Measurements from ENCODE around the gene KIF26A.

The KIF26A gene

GRCh38 chr14:104179564-104180129, 41.3 kb downstream of the KIF26A start:
- no peak for DNase-seq

DNA sequence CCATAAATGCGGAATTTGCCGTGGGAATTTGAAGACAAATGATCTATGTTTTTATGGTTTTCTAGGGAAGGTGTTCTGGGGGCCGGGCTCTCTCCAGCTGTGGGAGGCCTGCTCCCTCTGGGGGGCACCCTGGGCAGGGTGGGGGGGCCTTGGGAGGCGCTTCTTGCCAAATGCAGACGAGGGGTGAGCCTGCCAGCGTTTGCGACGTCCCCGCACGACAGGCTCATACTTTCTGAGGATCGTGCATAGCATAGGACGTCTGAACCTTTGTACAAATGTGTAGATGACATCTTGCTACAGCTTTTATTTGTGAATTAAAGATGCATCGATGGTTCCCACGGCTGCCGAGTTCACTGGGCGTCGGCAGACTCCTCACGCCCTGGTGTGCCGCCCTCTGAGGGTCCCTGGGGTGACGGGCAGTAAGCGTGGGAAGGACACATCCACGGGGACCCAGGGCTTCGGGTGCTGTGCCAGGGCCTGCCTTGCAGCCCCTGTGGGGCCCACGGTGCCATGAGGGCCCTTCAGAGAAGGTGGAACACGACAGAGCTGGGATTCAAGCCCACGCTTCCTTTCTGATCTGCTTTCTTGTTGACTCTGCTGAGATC, 42.3 kb downstream of the KIF26A start:
- DNase-seq: no peak

DNA sequence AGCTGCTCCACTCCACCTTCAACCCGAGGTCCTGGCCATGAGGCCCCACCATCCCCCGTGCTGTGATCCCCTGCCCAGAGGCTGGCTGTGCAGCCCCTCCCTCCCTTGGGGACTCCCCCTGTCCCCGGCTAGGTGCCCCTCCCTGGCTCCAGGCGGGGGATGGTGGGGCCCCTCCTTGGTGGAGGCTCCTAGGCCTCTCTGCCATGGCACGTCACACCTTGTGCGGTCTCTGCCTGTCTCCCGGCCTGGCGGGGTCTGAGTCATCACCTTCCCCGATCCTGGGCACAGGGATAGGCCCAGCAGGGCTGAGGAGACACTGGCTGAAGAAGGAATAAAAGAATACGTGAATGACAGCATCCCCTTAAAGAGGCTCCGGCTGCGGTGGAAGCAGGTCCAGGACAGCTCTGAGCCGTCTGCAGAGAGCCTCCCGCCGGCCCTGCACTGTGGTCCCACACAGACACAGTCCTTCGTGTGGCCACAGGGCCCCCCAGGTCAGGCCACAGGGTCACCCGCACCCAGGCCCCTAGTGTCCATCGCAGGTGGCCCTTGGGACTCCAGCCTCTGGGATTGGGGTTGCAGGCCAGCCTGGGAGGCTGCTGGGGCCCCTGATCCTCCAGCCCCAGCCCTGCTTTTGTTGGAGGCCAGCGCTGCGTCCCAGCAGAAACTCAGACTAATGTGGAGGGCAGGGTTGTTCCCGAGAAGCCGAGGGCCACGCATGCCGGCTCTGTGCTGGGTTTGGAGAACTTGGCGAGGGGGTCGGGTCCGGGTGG, 43.6 kb downstream of the KIF26A start:
- DNase-seq: no peak

DNA sequence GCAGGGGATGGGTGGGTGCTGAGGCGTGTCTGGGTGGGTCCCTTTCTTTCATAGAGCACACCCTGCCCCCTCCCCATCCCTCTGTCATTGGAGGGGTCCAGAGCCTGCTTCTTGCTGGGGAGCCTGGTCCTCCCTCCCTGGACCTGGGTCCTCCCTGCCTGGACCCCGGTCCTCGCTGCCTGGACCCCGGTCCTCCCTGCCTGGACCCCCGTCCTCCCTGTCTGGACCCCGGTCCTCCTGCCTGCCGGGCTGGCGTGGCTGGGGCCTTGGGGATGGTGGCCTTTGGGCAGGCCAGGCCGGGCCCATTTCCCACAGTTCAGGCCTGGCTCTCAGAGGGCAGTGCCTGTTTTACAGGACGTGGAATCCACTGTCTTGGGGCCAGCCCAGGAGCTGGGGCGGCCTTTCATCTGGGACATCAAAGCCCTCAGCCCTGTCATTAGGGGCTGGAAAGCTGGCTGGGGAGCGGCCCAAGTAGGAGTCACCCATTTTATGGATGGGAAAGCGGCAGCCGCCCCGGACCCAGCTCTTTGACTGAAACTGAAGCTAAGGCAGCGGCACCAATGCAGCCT, 44.6 kb downstream of the KIF26A start:
- no peak for DNase-seq

DNA sequence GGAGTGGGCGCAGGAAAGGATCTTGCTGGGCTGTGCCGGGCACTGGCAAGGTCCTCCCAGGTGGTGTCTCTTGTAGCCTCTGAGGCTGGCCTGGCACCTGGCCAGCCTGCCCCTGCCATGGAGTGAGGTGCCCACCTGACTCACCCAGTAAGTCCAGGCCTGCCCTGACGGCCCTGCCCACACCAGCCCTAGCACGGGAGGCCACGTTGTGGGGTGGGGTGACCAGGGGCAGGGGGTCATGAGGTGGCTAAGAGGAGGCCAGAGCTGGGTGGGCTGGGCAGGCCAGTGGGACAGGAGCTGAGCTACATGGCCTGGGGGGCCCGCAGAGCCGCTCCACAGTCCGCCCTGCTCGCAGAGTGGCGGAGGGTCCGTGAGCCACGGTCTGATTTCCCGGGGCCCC, 45.4 kb downstream of the KIF26A start:
- DNase-seq: no peak

DNA sequence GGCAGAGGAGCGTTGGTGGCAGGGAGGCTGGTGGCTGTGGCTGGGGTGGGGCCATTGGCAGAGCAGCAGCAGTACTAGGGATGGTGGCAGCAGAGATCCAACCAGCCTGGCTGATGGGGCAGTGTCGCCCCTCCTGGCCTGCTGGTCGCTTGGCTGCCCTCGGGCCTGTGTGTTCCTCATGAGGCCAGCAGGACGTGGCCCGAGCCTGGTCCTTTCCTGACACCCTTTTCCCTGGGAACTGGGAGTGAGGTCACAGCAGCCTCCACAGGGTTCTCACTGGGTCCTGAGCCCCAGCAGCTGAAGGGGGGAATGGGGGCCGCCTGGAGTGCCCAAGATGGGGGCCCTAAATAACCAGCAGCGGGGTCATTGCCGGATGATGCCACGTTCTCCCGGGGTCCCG, 46.1 kb downstream of the KIF26A start:
- DNase-seq: no peak

GRCh38 chr14:104184911-104185499, 46.6 kb downstream of the KIF26A start:
- no peak for DNase-seq

- DNase-seq: no peak
These were observed 47.6 kb downstream of the KIF26A start for GRCh38 chr14:104185916-104186495.

DNA sequence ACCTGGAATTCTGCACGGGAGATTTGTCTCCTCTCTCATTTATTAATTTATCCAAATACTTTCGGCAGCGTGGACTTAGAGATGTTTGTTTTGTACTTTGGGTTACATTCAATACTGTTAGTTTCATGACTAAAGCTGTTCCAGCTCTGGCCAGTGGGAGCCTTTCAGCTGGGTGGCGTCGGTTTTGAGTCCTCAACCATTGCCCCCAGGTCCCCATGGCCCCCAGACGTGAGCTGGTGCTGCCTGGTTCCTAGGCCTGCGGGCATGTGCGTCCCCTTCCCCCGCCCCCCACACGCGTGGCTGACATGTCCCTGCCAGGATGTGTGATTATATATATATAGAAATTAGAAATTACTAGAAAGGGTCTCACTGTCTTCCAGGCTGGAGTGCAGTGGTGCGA, 48.2 kb downstream of the KIF26A start:
- DNase-seq: no peak

DNA sequence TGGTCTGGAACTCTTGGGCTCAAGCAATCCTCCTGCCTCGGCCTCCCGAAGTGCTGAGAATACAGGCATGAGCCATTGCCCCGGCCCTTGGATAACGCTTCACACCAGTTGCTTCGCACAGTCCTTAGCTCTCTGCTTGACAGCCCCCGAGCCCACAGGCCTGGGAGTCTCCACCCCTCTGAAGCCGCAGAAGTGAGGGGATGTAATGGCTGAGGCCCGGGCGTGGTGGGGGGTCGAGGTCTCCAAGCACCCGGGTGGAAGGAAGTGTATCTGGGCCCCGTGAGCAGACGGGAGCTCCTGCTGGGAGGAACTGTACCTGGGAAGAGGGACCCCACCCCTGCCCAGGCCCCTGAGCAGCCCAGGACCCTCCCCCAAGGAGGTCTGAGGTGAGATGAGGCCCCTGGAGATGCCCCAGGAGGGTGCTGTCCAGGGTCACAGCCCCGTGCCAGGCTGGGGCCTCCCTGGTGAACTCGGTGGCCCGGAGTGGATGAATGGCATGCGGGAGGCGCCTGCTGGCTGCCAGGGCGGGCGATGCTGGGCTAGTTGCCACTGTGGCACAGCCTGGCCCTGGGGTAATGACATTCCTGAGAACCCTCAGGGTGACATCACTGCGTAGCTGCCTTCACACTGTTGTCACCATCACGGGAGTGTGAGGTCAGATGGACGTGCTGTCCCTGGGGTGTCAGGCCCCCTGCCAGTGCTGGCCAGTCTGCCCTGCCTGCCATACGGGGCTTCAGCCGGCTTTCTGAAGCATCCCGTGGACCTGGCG, 48.9 kb downstream of the KIF26A start:
- DNase-seq: no peak

- DNase-seq: no peak
These were observed 49.7 kb downstream of the KIF26A start for GRCh38 chr14:104187931-104188726.

GRCh38 chr14:104188727-104189400, 50.5 kb downstream of the KIF26A start:
- no peak for DNase-seq

GRCh38 chr14:104189629-104190335, 51.4 kb downstream of the KIF26A start:
- DNase-seq: no peak

DNA sequence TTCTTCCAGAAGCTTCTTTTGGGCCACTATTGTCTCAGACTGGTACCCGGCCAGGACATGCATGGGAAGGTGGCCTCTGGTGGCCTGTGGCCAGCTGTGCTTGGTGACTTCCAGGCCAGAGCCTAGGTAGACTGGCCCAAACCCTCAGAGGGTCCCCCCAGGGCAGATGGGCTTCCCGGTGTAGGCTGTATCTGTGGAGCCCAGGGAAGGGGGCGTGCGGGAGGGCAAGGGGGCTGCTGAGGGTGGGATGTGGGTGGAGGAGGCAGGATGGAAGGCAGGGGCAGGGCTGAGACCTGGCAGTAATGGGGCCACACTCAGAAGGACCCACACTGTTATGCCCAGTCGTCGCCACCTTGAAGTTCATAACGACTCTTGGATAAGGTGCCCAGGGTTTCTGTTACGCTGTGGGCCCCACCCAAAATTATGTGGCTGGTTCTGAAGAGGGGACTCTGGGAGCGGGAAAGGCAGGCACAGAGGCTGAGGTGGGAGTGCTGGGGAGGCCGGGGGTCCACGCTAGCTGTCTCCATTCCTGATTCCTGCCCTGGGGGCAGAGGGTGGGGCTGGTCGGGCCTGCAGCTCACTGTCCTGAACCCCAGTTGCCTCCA, 52.1 kb downstream of the KIF26A start:
- no peak for DNase-seq

DNA sequence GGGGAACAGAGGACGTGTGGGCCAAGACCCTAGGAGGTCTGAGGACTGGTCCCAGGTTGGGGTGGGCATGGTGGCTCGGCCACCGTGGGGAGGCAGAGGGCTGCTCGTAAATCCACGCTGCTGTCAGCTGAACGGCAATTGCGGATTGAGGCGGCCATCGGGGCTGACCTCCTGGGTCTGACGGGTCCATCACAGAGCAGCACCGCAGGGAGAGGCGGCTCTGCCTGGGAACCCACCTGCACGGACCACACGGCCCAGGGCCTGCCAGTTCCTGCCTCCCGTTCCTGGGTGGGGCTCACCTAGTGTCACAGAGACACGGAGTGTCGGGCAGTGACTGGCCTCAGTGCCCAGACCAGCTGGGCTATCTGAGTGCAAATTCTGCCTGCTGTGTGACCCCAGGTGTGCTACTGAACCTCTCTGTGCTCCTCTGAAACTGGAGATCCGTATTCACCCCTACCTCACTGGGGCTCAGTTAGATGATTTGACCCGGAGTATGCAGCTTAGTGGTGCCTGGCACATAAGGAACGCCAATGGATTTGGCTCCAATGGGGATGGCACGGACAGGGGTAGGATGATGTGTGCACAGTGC, 53.1 kb downstream of the KIF26A start:
- DNase-seq: no peak

DNA sequence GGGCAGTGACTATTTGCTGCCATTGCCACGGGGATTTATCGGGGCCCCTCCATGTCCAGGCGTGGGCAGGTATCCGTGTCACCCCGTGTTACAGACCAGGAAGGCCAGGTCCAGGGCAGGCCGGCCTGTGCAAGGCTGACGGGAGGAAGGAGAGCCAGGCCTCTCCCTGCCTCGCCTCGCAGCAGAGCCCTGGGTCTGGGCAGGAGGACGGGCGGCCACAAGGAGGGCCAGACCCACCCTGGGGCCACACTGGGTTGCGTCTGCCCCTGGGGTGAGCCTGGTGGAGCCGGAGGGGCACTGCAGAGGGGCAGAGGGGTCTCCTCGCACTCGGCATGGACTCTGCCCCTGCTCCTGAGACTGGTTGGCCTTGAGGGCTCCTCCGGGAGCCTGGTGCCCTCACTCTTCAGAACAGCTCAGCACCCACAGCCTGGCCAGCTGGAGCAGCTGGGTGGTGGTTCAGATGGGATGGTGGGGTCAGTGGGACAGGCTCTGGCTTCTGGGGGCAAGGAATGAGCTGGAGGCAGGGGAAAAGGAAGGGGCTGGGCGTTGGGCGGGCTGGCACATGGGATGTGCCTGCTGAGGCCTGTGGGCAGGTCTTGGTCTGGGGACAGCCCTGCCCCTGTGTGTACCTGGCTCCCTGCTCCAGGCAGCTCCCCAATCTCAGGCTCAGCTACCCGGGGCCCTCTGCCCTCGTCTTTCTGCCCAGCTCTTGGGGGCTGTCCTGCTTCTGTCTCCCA, 53.9 kb downstream of the KIF26A start:
- no peak for DNase-seq

GRCh38 chr14:104192883-104193245, 54.5 kb downstream of the KIF26A start:
- no peak for DNase-seq

GRCh38 chr14:104194016-104194415, 55.6 kb downstream of the KIF26A start:
- no peak for DNase-seq

- no peak for DNase-seq
These were observed 56.3 kb downstream of the KIF26A start for GRCh38 chr14:104194716-104195115.

Data from CD4-positive, alpha-beta T cell treated with Interleukin-17A for 1 hour (primary cell).